Uterus (tissue), 2 donors: Measurements from ENCODE around the gene CFTR.

ENCODE experiments used
- CTCF ChIP-seq, 4 experiments: fragments of 200-600 bp in 2 of 4; fragments of 450-650 bp in 2 of 4; sonication (generic) in 2 of 4; IDR thresholded peaks; one replicate each; pipeline ENCODE4 v1.5.1; 2016 to 2019; ENCODE audit warnings: antibody characterized with exemption in 4 of 4, mild to moderate bottlenecking in 2 of 4, moderate library complexity in 1 of 4
- POLR2A ChIP-seq, 2 donors: fragments of 450-650 bp; IDR thresholded peaks; one replicate each; pipeline ENCODE4 v1.6.1; 2016; ENCODE audit warnings: antibody characterized with exemption in 2 of 2, mild to moderate bottlenecking in 1 of 2, moderate library complexity in 1 of 2

- no peak for TF ChIP-seq CTCF (IDR thresholded peaks at IDR 0.05)
- TF ChIP-seq POLR2A (IDR thresholded peaks at IDR 0.05) = no peak
Measured at GRCh38 chr7:117600911-117601310, 121.1 kb downstream of the CFTR start.
